ENCODE measurements around the gene CNST. TPM values are rescaled to one million over a fixed set of nuclear protein-coding genes. Genes with fewer than 3 reads are reported as not detected.
A peak's percentile ranks its signal among the peaks of the same experiment; 100 is the strongest.
"Not testable (repeated sequence)": the region's sequence is repeated elsewhere in the genome, so short reads cannot be mapped to it uniquely, and the experiment has no call there.

The CNST gene
- total RNA-seq, 1 donor from 2014 or later, result 14.6 TPM

DNA sequence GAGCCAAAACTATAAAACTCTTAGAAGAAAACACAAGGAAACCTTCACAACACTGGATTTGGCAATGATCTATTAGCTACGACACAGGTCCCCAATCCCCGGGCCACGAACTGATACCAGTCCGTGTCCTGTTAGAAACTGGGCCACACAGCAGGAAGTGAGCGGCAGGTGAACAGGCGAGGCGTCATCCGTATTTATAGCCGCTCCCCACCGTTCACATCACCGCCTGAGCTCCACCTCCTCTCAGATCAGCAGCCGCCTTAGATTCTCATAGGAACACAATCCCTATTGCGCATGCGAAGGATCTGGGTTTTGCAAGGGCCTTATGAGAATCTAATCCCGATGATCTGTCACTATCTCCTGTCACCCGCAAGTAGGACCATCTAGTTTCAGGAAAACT is 12.1 kb upstream of the CNST start:
- H3K4me3 Mint-ChIP-seq (ENCODE audit: unreplicated experiment), result no peak overlapping the region
- DNase-seq (ENCODE audit: low spot score), result no peak
- no peaks in the 10 kb centered on the region for H3K27me3 Mint-ChIP-seq (ENCODE audit: unreplicated experiment)
- H3K27ac Mint-ChIP-seq (ENCODE audit: unreplicated experiment), result no peak overlapping the region
- no peaks in the 10 kb centered on the region for H3K9me3 Mint-ChIP-seq (ENCODE audit: unreplicated experiment)
- H3K36me3 Mint-ChIP-seq (ENCODE audit: low read depth, unreplicated experiment), result peaks cover 31% of the 10 kb centered on the region
- TF ChIP-seq, protein P1, sequence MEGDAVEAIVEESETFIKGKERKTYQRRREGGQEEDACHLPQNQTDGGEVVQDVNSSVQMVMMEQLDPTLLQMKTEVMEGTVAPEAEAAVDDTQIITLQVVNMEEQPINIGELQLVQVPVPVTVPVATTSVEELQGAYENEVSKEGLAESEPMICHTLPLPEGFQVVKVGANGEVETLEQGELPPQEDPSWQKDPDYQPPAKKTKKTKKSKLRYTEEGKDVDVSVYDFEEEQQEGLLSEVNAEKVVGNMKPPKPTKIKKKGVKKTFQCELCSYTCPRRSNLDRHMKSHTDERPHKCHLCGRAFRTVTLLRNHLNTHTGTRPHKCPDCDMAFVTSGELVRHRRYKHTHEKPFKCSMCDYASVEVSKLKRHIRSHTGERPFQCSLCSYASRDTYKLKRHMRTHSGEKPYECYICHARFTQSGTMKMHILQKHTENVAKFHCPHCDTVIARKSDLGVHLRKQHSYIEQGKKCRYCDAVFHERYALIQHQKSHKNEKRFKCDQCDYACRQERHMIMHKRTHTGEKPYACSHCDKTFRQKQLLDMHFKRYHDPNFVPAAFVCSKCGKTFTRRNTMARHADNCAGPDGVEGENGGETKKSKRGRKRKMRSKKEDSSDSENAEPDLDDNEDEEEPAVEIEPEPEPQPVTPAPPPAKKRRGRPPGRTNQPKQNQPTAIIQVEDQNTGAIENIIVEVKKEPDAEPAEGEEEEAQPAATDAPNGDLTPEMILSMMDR (IDR thresholded peaks at IDR 0.05; ENCODE audit: unreplicated experiment), result no peak
- no peaks in the 10 kb centered on the region for H3K4me1 Mint-ChIP-seq (ENCODE audit: unreplicated experiment)

DNA sequence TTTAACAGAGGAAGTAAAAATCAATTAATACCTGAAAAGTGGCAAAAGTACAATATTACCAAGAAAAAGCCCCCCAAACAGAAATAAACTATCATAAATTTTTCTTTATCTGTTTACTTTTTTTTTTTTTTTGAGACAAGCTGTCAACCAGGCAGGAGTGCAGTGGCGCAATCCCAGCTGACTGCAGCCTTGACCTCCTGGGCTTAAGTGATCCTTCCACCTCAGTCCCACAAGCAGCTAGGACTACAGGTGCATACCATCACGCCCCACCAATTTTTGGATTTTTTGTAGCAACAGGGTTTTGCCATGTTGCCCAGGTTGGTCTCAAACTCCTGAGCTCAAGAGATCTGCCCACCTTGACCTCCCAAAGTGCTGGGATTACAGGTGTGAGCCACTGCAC is 8.2 kb upstream of the CNST start:
- Mint-ChIP-seq H3K9me3 (ENCODE audit: unreplicated experiment) (no peaks in the 10 kb centered on the region), H3K4me1 (ENCODE audit: unreplicated experiment) (no peaks in the 10 kb centered on the region), H3K36me3 (ENCODE audit: low read depth, unreplicated experiment) (peaks cover 22% of the 10 kb centered on the region)

DNA sequence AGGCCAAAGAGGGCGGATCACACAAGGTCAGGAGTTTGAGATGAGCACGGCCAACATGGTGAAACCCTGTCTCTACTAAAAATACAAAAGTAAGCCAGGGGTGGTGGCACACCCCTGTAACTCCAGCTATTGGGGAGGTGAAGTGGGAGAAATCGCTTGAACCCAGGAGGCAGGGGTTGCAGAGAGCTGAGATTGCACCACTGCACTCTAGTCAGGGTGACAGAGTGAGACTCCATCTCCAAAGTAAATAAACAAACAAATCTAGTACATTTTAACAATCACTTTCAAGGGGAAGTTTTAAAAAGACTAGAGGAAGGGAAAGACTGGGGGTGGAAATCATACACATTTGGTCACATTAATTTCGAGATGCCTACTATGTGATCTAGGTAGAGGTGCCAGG is 6.9 kb upstream of the CNST start:
- TF ChIP-seq, protein P1 (IDR thresholded peaks at IDR 0.05; ENCODE audit: unreplicated experiment), result no peak
- DNase-seq (ENCODE audit: low spot score), result no peak
- H3K36me3 Mint-ChIP-seq (ENCODE audit: low read depth, unreplicated experiment), result peaks cover 17% of the 10 kb centered on the region
- H3K27me3 Mint-ChIP-seq (ENCODE audit: unreplicated experiment), result no peaks in the 10 kb centered on the region
- H3K9me3 Mint-ChIP-seq (ENCODE audit: unreplicated experiment), result no peaks in the 10 kb centered on the region
- no peak overlapping the region for H3K4me3 Mint-ChIP-seq (ENCODE audit: unreplicated experiment)
- H3K27ac Mint-ChIP-seq (ENCODE audit: unreplicated experiment), result no peak overlapping the region
- H3K4me1 Mint-ChIP-seq (ENCODE audit: unreplicated experiment), result no peaks in the 10 kb centered on the region

More for the DNA sequence above, 8.2 kb upstream of the CNST start:
- Mint-ChIP-seq H3K27ac (ENCODE audit: unreplicated experiment) (no peak overlapping the region), H3K4me3 (ENCODE audit: unreplicated experiment) (no peak overlapping the region), H3K27me3 (ENCODE audit: unreplicated experiment) (no peaks in the 10 kb centered on the region)
- DNase-seq (ENCODE audit: low spot score), result no peak
- TF ChIP-seq, protein P1 (IDR thresholded peaks at IDR 0.05; ENCODE audit: unreplicated experiment), result no peak

DNA sequence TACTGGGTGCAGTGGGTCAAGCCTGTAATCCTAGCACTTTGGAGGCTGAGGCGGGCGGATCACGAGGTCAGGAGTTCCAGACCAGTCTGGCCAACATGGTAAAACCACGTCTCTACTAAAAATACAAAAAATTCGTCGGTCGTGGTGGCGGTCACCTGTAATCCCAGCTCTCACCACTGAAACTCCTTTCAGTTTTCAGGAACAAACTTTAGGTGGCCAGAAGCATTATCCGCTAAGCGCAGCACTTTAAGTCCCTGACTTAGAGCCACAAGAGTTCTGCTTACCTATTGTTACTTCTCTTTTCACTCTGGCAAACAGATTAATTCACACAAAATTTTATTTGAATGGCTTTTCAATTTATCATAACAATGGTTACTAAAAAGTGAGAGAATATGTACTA is 5.4 kb upstream of the CNST start:
- not testable (repeated sequence) for H3K4me3 Mint-ChIP-seq (ENCODE audit: unreplicated experiment); H3K4me1 Mint-ChIP-seq (ENCODE audit: unreplicated experiment); H3K27ac Mint-ChIP-seq (ENCODE audit: unreplicated experiment); H3K27me3 Mint-ChIP-seq (ENCODE audit: unreplicated experiment); H3K9me3 Mint-ChIP-seq (ENCODE audit: unreplicated experiment)
- peak; percentile 8 for DNase-seq (ENCODE audit: low spot score)
- peaks cover 10% of the 10 kb centered on the region for H3K36me3 Mint-ChIP-seq (ENCODE audit: low read depth, unreplicated experiment)
- TF ChIP-seq, protein P1 (IDR thresholded peaks at IDR 0.05; ENCODE audit: unreplicated experiment), result peak; percentile 58

DNA sequence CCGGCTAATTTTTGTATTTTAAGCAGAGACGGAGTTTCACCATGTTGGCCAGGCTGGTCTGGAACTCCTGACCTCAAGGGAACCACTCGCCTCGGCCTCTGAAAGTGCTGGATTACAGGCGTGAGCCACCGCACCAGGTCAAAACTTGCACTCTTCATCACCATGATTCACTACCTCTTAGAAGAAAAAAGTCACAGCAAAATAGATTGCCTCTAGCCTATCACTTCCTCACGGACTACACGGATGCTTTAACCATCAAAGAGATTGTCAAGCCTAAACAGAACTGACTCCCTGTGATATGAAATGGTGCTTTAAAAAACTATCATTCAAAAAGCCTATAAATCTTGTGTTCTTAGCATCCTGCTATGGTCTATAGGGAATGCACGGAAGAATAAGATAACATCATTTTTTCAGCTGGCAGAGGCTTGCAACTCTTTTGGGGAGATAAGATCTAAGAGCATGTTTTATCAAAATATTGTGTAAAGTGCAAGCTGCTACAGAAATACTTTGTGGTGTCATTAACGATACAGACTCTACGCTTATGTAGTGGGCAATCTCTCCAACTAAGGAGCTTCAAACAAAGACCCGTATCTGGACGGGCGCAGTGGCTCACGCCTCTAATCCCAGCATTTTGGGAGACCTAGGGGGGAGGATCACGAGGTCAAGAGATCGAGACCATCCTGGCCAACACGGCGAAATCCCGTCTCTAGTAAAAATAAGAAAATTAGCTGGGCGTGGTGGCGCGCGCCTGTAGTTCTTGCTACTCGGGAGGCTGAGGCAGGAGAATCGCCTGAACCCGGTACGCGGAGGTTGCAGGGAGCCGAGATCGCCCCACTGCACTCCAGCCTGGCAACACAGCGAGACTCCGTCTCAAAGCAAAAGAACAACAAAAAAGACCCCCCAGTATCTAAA is 1.2 kb upstream of the CNST start:
- peak overlapping the region; percentile 93 for H3K27ac Mint-ChIP-seq (ENCODE audit: unreplicated experiment)
- peaks cover 4% of the 10 kb centered on the region for H3K36me3 Mint-ChIP-seq (ENCODE audit: low read depth, unreplicated experiment)
- H3K4me3 Mint-ChIP-seq (ENCODE audit: unreplicated experiment), result peak overlapping the region; percentile 95
- TF ChIP-seq, protein P1 (IDR thresholded peaks at IDR 0.05; ENCODE audit: unreplicated experiment), result no peak
- peaks cover 12% of the 10 kb centered on the region for H3K27me3 Mint-ChIP-seq (ENCODE audit: unreplicated experiment)
- peaks cover 24% of the 10 kb centered on the region for H3K4me1 Mint-ChIP-seq (ENCODE audit: unreplicated experiment)
- no peaks in the 10 kb centered on the region for H3K9me3 Mint-ChIP-seq (ENCODE audit: unreplicated experiment)
- peak; percentile 6 for DNase-seq (ENCODE audit: low spot score)
